Measurements from ENCODE around the gene INPP1. TPM values are rescaled to one million over a fixed set of nuclear protein-coding genes. Genes with fewer than 3 reads are reported as not detected.

INPP1 gene
- total RNA-seq, 1 experiment from 2014 or later = 23.2 TPM

DNA sequence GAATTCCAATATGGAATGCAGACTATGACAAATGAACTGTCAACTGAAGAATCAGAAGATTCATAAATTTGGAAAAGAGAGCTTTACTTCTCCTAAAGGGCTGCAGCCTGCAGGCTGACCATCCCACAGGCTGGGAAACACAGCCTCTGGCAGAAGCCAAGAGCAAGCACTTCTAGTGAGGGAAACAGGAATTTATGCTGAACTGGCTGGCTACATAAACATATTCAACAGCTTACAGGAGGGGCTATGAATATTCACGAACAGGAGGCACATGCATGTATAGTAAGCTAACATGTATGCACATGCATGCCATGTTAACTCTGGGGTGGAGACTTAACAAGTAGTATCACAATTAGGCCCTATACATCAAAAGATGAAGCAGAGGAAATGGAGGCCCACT, 41.3 kb upstream of the INPP1 start:
- BruUV-seq (replicated peaks) = no TSS peak
- no peak for TF ChIP-seq CTCF (IDR thresholded peaks at IDR 0.05; ENCODE audit: insufficient read depth in 1 of 2, low read depth in 1 of 2, low read length in 1 of 2, severe bottlenecking in 1 of 2, unreplicated experiment in 1 of 2)
- H3K27ac Mint-ChIP-seq (ENCODE audit: unreplicated experiment) = no peak overlapping the region
- no peaks in the 10 kb centered on the region for H3K4me1 Mint-ChIP-seq (ENCODE audit: low read depth, unreplicated experiment)
- ChIA-PET POLR2A (no interaction called here), CTCF (no interaction called here)
- H3K36me3 Mint-ChIP-seq (ENCODE audit: insufficient read depth, unreplicated experiment) = peaks cover 10% of the 10 kb centered on the region
- no peaks in the 10 kb centered on the region for H3K4me1 ChIP-seq
- H3K36me3 ChIP-seq (ENCODE audit: control insufficient read depth, insufficient read depth, low read length) = no peaks in the 10 kb centered on the region
- no peaks in the 10 kb centered on the region for H3K27me3 ChIP-seq (replicated peaks; ENCODE audit: control insufficient read depth, insufficient read depth, low read length)
- H3K27me3 Mint-ChIP-seq (ENCODE audit: insufficient read depth, unreplicated experiment) = no peaks in the 10 kb centered on the region
- no peaks in the 10 kb centered on the region for H3K9me3 ChIP-seq
- H3K9me3 Mint-ChIP-seq (ENCODE audit: unreplicated experiment) = peaks cover 11% of the 10 kb centered on the region
- no peak overlapping the region for H3K4me3 Mint-ChIP-seq (ENCODE audit: unreplicated experiment)
- no peak overlapping the region for H3K4me3 ChIP-seq (ENCODE audit: low read depth, low read length)
- intact Hi-C loops (cut with micrococcal nuclease; ENCODE audit: unreplicated experiment) = no loop called here
- DNase-seq = no peak

GRCh38 chr2:190303647-190304046, 39.7 kb upstream of the INPP1 start:
- H3K36me3 Mint-ChIP-seq (ENCODE audit: insufficient read depth, unreplicated experiment) = peaks cover 10% of the 10 kb centered on the region

DNA sequence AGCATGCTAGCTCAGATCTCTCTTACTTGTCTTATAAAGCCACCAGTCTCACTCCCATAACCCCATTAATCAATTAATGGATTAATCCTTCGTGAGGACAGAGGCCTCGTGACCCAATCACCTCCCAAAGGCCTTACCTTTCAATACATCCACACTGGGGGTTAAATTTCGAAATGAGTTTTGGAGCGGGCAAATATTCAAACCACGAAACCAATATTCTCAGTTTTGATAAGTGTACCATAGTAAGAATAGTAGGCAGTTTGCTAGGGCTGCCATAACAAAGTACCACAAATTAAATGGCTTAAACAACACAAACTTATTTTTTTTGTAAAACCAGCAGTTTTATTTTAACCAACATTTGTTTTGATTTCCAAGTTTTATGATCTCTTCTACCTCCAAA, 39.0 kb upstream of the INPP1 start:
- no TSS peak for BruUV-seq (replicated peaks)
- no peak for DNase-seq
- H3K4me1 Mint-ChIP-seq (ENCODE audit: low read depth, unreplicated experiment) = no peaks in the 10 kb centered on the region
- Histone ChIP-seq H3K27me3 (replicated peaks; ENCODE audit: control insufficient read depth, insufficient read depth, low read length) (no peaks in the 10 kb centered on the region), H3K36me3 (ENCODE audit: control insufficient read depth, insufficient read depth, low read length) (no peaks in the 10 kb centered on the region), H3K9me3 (no peaks in the 10 kb centered on the region), H3K4me3 (ENCODE audit: low read depth, low read length) (no peak overlapping the region), H3K4me1 (no peaks in the 10 kb centered on the region)
- no peak overlapping the region for H3K4me3 Mint-ChIP-seq (ENCODE audit: unreplicated experiment)
- TF ChIP-seq CTCF (IDR thresholded peaks at IDR 0.05; ENCODE audit: insufficient read depth in 1 of 2, low read depth in 1 of 2, low read length in 1 of 2, severe bottlenecking in 1 of 2, unreplicated experiment in 1 of 2) = no peak
- ChIA-PET POLR2A (no interaction called here), CTCF (no interaction called here)
- peaks cover 10% of the 10 kb centered on the region for H3K9me3 Mint-ChIP-seq (ENCODE audit: unreplicated experiment)
- intact Hi-C loops (cut with micrococcal nuclease; ENCODE audit: unreplicated experiment) = no loop called here
- H3K27ac Mint-ChIP-seq (ENCODE audit: unreplicated experiment) = no peak overlapping the region
- peaks cover 10% of the 10 kb centered on the region for H3K36me3 Mint-ChIP-seq (ENCODE audit: insufficient read depth, unreplicated experiment)
- no peaks in the 10 kb centered on the region for H3K27me3 Mint-ChIP-seq (ENCODE audit: insufficient read depth, unreplicated experiment)

More at GRCh38 chr2:190303647-190304046, 39.7 kb upstream of the INPP1 start:
- Mint-ChIP-seq H3K27ac (ENCODE audit: unreplicated experiment) (no peak overlapping the region), H3K27me3 (ENCODE audit: insufficient read depth, unreplicated experiment) (no peaks in the 10 kb centered on the region), H3K4me3 (ENCODE audit: unreplicated experiment) (no peak overlapping the region), H3K9me3 (ENCODE audit: unreplicated experiment) (peaks cover 11% of the 10 kb centered on the region), H3K4me1 (ENCODE audit: low read depth, unreplicated experiment) (no peaks in the 10 kb centered on the region)
- no peak for DNase-seq
- CTCF ChIA-PET = no interaction called here
- H3K27me3 ChIP-seq (replicated peaks; ENCODE audit: control insufficient read depth, insufficient read depth, low read length) = no peaks in the 10 kb centered on the region
- no peaks in the 10 kb centered on the region for H3K36me3 ChIP-seq (ENCODE audit: control insufficient read depth, insufficient read depth, low read length)
- no peak overlapping the region for H3K4me3 ChIP-seq (ENCODE audit: low read depth, low read length)
- no peaks in the 10 kb centered on the region for H3K9me3 ChIP-seq
- BruUV-seq (replicated peaks) = no TSS peak
- intact Hi-C loops (cut with micrococcal nuclease; ENCODE audit: unreplicated experiment) = no loop called here
- H3K4me1 ChIP-seq = no peaks in the 10 kb centered on the region
- TF ChIP-seq CTCF (IDR thresholded peaks at IDR 0.05; ENCODE audit: insufficient read depth in 1 of 2, low read depth in 1 of 2, low read length in 1 of 2, severe bottlenecking in 1 of 2, unreplicated experiment in 1 of 2) = no peak
- POLR2A ChIA-PET = no interaction called here
